Frontal cortex (tissue), 4 donors: Measurements from ENCODE around the gene SUSD3. TPM values are rescaled to one million over a fixed set of nuclear protein-coding genes. Genes with fewer than 3 reads are reported as not detected.
A peak's percentile ranks its signal among the peaks of the same experiment; 100 is the strongest.

Source experiments
- DNase-seq, 2 donors: peaks; one replicate each; pipeline ENCODE4 v3.0.0; 2012; ENCODE audit warnings: low spot score in 2 of 2
- FAIRE-seq: peaks from 2 replicates; lab custom pipeline; 2012; peaks lifted over from hg19 to GRCh38; lab: Jason Lieb, UNC
- total RNA-seq: library from RNA; depleted of rRNA; stranded (reverse); fragments of >200 nt; gene quantifications from one replicate; pipeline ENCODE4 v1.2.3, GENCODE V29; 2014
- donor health status: control.
- donor health status: control.
- donor health status: control.

The SUSD3 gene
- total RNA-seq, 1 donor from 2014 or later: 0.41 TPM

DNA sequence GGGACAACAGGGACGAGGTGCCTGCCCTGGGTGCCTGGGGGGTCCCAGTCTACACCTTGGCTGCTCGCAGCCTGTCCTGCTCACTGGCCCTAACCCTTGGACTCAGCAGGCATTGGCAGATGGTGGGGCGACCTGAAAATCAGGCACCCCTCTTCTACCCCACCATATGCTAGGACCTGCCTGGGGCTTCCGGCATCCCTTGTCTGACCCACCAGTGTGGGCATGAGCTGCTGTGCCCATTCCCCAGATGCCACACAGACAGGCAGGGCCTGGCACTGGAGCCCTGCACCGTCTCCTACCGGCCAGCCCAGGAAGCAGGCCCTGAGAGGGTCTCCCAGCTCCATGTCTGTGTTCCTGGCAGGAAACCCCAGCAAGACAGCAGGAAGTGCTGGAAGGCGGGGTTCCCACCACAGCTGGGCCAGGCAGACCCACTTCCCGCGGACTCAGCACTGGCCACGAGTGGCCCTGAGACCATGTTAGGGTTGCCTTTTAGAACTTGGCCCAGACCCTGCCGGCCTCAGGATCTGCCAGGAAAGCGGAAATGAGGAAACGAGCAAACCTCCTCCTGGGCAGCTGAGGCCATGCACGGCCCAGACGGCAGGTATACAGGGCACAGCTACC is 72.5 kb downstream of the SUSD3 start:
- no peak for FAIRE-seq
- DNase-seq: no peak

- DNase-seq (no peak), FAIRE-seq (no peak)
Measured at GRCh38 chr9:93131599-93132286, 73.2 kb downstream of the SUSD3 start.

- peak; percentile 58 to 67 for DNase-seq
- no peak for FAIRE-seq
Measured at GRCh38 chr9:93132287-93132927, 73.9 kb downstream of the SUSD3 start.

GRCh38 chr9:93132946-93133680 is 74.6 kb downstream of the SUSD3 start:
- DNase-seq (no peak), FAIRE-seq (no peak)

DNA sequence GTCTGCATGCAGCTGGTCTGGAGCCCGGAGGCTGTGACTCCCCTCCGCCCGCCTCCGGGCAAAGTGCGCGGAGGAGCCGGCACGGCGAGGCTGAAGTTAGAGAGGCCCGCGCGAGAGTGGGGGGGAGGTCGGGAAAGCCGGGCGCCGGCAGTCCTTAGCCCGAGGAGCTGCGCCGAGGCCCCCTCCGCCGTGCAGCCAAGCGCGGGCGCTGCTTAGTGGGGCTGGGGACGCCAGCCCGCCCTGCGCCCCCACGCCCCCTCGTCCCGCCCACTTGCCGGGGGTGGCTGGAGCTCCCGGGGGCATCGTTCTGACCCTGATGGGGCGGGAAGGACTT is 75.1 kb downstream of the SUSD3 start:
- DNase-seq (peak; percentile 78 to 87), FAIRE-seq (no peak)

DNA sequence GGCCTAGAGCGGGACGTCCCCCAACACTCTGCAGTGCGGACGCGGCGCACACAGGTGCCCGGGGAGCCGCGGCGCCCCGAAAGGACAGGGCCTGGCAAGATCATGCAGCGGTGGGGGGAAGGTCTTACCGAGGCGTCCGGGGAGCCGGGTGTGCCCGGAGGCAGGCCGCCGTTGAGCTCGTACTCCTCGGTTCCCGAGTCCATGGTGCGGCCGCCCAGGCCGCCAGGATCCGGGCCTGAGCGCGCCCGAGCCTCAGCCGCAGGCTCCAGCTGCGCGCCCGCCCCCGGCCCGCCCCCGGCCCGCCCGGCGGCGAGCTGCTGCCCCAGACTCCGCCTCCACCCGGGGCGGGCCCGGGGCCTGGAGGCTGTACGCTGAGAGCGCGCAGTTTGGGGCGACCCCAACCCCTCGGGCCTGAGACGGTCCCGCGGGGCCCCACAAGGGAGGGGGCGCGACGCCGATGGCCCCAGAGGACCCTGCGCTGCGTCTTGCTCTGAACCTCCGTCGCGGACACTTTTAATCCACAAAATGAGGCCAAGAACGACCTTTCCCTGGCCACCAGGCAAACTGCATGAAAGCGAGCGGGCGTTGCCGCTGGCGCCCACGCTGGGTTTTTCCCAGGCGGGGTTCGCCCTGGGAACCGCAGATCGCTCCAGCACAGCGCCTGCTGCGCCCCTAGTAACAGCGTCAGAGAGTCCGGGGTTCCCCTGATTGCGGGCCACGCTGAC is 75.7 kb downstream of the SUSD3 start, which contains the start of gene NINJ1:
NINJ1 (minus strand) TSS at position 237 of the 725 bp plus-strand sequence; CDS start at position 203, 34 bp downstream.
- FAIRE-seq (no peak), DNase-seq (peak; percentile 89 to 96)

Other genes with a start within 250 kb of the SUSD3 start
- 51.4 TPM for gene ZNF484, start 180.7 kb upstream of the SUSD3 start, total RNA-seq
- 17.9 TPM for gene FGD3, start 111.2 kb upstream of the SUSD3 start, total RNA-seq
- 14.3 TPM for gene CARD19, start 37.5 kb downstream of the SUSD3 start, total RNA-seq
- gene NINJ1, start 75.5 kb downstream of the SUSD3 start, total RNA-seq: 2.9 TPM
- gene WNK2, start 125.4 kb downstream of the SUSD3 start, total RNA-seq: 12.6 TPM